ENCODE measurements around the gene ARSJ. TPM values are rescaled to one million over a fixed set of nuclear protein-coding genes. Genes with fewer than 3 reads are reported as not detected.
"Not testable (repeated sequence)": the region's sequence is repeated elsewhere in the genome, so short reads cannot be mapped to it uniquely, and the experiment has no call there.

ARSJ gene
- total RNA-seq, 6 experiments from 2014 or later: 33.4 to 40.6 (median 36.1) TPM

DNA sequence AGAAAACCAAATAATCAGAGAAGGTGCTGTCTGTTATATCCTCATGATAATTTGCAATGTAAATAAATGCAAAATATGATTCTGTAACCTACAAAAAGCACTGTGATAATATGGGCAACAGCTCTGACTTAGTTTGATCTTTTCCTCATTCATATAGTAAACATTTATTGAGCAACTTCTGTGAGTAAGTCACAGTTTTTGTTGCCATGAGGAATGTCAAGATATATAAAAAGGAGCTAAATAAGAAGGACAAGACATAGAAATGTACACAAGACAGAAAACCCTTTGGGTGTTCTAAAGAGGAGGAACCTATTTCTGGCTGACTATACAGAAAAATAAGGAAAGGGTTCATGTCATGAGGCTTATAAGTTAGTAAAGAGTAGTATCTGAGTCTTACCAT is 44.3 kb downstream of the ARSJ start:
- no peak for DNase-seq
- H3K4me1 Mint-ChIP-seq (ENCODE audit: low read depth): peaks cover 21% of the 10 kb centered on the region
- H3K4me3 Mint-ChIP-seq: no peak overlapping the region
- no peak overlapping the region for H3K27ac Mint-ChIP-seq
- H3K36me3 Mint-ChIP-seq (ENCODE audit: low read depth): peaks cover 10% of the 10 kb centered on the region; the same call in 1 of the 2 replicates
- no peaks in the 10 kb centered on the region for H3K27me3 Mint-ChIP-seq (ENCODE audit: insufficient read depth)
- TF ChIP-seq, protein P1, sequence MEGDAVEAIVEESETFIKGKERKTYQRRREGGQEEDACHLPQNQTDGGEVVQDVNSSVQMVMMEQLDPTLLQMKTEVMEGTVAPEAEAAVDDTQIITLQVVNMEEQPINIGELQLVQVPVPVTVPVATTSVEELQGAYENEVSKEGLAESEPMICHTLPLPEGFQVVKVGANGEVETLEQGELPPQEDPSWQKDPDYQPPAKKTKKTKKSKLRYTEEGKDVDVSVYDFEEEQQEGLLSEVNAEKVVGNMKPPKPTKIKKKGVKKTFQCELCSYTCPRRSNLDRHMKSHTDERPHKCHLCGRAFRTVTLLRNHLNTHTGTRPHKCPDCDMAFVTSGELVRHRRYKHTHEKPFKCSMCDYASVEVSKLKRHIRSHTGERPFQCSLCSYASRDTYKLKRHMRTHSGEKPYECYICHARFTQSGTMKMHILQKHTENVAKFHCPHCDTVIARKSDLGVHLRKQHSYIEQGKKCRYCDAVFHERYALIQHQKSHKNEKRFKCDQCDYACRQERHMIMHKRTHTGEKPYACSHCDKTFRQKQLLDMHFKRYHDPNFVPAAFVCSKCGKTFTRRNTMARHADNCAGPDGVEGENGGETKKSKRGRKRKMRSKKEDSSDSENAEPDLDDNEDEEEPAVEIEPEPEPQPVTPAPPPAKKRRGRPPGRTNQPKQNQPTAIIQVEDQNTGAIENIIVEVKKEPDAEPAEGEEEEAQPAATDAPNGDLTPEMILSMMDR (IDR thresholded peaks at IDR 0.05): no peak
- H3K9me3 Mint-ChIP-seq: no peaks in the 10 kb centered on the region

DNA sequence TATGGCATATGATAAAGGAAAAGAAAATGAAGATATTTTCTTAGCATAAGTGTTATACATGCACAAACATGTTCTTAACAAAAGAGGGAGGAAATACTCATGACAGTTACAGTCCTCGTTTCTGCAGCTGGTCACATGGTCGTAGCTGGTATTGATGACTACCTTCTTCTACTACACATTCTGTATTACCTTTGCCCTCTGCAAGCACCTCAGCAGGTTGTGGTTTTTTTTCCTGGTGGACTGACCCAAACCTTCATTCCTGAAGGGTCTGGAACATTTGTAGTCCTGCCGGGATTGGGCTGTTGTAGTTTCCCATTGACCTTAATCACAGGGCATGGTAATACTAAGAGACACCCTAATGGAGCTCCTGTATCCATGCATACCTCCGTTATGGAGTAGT is 54.7 kb downstream of the ARSJ start:
- not testable (repeated sequence) for DNase-seq; H3K27ac Mint-ChIP-seq; H3K27me3 Mint-ChIP-seq (ENCODE audit: insufficient read depth); H3K9me3 Mint-ChIP-seq; H3K4me3 Mint-ChIP-seq
- H3K36me3 Mint-ChIP-seq (ENCODE audit: low read depth): peaks cover 17% of the 10 kb centered on the region
- H3K4me1 Mint-ChIP-seq (ENCODE audit: low read depth): peaks cover 31% of the 10 kb centered on the region

DNA sequence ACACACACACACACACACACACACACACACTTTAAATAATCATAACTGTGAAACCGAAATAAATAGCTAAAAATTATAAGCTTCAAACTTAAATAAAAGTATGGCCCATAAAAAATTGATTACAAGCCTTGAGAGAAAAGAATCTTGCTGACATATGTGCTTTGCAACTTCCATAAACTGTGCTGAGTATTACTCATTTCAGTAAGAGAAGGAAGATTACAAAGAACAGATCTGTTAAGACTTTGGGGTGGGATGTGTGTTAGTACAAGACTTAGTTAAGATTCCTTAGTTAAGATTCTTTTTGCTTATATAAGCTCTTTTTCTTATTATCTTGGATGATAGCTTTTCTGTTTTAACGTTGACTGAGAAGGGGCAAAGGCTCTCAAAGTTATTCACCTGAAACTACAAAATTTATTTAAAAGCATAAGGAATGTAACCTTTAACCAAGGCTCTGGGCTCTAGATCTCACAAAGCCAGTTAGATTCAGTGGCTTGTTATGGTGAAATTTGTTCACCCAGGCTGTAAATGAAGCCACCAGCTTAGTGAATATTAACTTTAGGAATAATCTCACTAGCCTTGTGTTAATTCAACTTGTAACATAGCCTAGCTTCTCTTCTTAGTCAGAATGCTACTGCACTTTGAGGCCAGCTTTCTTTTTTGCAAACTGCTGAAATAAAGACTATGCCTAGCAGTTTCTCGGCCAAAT is 58.2 kb downstream of the ARSJ start:
- DNase-seq: no peak
- Mint-ChIP-seq H3K27me3 (ENCODE audit: insufficient read depth) (no peaks in the 10 kb centered on the region), H3K4me1 (ENCODE audit: low read depth) (peaks cover 40% of the 10 kb centered on the region), H3K36me3 (ENCODE audit: low read depth) (peaks cover 6% of the 10 kb centered on the region), H3K4me3 (no peak overlapping the region), H3K9me3 (no peaks in the 10 kb centered on the region), H3K27ac (peak overlapping the region; percentile 56)
- TF ChIP-seq, protein P1 (IDR thresholded peaks at IDR 0.05): no peak

DNA sequence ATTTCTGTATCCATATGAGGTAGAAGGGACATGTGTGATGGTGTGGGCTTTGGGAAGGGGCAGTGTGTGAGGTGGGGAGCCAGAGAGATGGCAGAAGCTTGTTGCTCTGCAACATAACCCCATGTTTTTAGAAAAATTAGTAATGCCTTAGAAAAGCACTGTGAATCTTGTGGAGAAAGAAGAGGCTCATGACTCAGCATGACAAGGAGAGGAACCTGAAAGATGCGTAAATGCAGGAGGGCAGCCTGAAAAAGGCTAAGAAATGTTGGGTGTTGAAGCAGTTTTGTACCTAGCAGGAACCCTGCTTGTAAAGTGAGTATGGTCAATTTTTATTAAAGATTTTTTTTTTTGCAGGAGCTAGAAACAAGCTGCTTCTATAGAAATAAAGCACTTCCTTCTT is 59.8 kb downstream of the ARSJ start:
- TF ChIP-seq, protein P1 (IDR thresholded peaks at IDR 0.05): no peak
- Mint-ChIP-seq H3K27me3 (ENCODE audit: insufficient read depth) (no peaks in the 10 kb centered on the region), H3K4me3 (no peak overlapping the region), H3K27ac (peak overlapping the region; percentile 71), H3K4me1 (ENCODE audit: low read depth) (peaks cover 37% of the 10 kb centered on the region), H3K9me3 (no peaks in the 10 kb centered on the region), H3K36me3 (ENCODE audit: low read depth) (no peaks in the 10 kb centered on the region)
- peak; percentile 27 for DNase-seq

DNA sequence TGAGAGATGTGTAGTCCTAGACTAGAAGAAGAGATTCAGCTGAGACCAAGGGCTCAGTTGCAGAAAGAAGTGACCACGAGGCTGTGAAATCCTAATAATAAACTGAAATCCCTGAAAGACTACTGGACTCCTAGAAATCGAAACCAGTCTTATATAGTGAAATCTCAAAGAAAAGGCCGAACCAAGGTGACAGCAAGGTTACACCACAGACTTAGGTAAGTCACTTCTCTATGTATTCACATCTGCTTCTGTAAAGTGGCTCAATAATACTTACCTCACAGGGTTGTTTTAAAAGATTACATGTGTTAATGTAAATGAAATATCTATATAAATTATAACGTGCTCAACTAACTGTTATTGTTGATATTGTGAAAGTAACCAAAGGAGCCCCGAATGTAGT is 60.3 kb downstream of the ARSJ start:
- Mint-ChIP-seq H3K27ac (peak overlapping the region; percentile 71), H3K4me3 (no peak overlapping the region), H3K36me3 (ENCODE audit: low read depth) (no peaks in the 10 kb centered on the region), H3K27me3 (ENCODE audit: insufficient read depth) (no peaks in the 10 kb centered on the region), H3K4me1 (ENCODE audit: low read depth) (peaks cover 37% of the 10 kb centered on the region), H3K9me3 (no peaks in the 10 kb centered on the region)
- TF ChIP-seq, protein P1 (IDR thresholded peaks at IDR 0.05): no peak
- no peak for DNase-seq

DNA sequence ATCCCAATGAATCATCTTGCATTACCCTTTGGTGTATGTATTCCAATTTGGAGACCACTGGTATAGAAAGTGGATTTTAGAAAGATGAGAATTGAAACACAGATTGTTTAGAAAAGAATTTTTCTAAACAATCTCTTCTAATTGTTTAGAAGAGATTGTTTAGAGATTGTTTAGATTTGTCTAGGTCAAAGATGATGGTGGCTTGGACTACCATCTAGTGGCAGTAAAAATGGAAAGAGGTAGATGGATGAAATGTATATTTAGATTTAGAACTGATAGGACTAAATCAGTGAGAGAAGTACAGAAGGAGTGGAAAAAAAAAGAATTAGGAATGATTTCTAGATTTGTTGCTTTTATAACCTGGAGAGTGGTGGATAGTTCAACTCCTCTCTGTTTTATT is 70.6 kb downstream of the ARSJ start:
- TF ChIP-seq, protein P1 (IDR thresholded peaks at IDR 0.05): peak; percentile 46
- Mint-ChIP-seq H3K27ac (no peak overlapping the region), H3K4me3 (no peak overlapping the region), H3K27me3 (ENCODE audit: insufficient read depth) (no peaks in the 10 kb centered on the region), H3K4me1 (ENCODE audit: low read depth) (no peaks in the 10 kb centered on the region), H3K36me3 (ENCODE audit: low read depth) (peaks cover 6% of the 10 kb centered on the region; the same call in 1 of the 2 replicates), H3K9me3 (no peaks in the 10 kb centered on the region)
- no peak for DNase-seq

Data from HFFc6 (cell line).